Camera-type eye (tissue), 1 donor: Measurements from ENCODE around the gene MYBL2. TPM values are rescaled to one million over a fixed set of nuclear protein-coding genes. Genes with fewer than 3 reads are reported as not detected.

Experiments
- total RNA-seq: library from RNA; depleted of rRNA; stranded (reverse); fragments of >200 nt; gene quantifications from one replicate; pipeline ENCODE4 v1.2.3, GENCODE V29; 2014

The MYBL2 gene
- total RNA-seq: 4.8 TPM

DNA sequence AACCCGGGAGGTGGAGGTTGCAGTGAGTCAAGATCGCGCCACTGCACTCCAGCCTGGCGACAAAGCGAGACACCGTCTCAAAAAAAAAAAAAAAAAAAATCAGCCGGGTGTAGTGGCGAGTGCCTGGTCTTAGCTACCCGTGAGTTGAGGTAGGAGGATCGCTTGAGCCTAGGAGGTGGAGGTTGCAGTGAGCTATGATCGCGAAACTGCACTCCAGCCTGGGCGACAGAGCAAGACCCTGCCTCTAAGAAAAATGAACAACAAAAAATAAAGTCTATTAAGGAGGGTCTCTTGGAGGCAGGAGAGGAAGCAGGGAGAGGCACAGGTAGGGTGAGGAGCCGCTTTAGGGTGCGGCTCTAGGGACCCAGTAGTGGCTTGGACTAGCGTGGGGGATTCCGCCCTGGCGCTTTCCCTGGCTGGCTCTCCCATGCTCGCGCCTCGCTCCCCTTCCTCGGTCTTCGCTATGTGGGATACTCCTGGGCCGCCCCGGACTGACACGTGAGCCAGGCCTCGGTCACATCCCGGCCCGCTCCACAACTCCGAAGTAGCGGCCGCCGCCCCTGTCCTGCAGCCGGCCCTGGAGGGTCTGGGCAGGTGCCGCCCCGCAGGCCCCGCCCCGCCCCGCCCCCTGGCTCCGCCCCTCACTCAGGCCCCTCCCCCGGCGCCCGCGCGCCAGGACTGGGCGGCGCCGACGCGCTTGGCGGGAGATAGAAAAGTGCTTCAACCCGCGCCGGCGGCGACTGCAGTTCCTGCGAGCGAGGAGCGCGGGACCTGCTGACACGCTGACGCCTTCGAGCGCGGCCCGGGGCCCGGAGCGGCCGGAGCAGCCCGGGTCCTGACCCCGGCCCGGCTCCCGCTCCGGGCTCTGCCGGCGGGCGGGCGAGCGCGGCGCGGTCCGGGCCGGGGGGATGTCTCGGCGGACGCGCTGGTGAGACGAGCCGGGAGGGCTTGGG, at the start of gene MYBL2:
Gene MYBL2 (plus strand): TSS at position 739 of the 953 bp plus-strand sequence. CDS start 170 bp downstream, at position 909.

DNA sequence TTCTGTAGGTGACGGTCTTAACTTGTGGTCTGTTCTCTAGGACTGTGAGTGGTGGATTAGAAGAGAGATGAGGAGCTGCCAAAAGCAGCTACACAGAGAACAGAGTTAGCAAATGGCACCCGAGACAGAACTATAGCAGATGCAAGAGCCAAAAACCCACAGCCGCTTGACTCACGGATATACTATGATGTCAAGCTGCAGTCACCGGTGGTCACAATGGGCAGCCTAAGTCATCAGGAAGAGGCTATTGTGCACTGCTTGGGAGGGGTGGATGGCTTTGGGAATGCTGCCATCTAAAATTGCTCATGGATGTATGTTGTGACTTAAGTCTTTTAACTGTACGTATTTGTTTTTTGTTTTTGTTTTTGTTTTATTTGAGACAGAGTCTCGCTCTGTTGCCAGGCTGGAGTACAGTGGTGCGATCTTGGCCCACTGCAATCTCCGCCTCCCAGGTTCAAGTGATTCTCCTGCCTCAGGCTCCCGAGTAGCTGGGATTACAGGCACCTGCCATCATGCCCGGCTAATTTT, 60.0 kb downstream of the MYBL2 start, which contains the start of gene GTSF1L:
Gene GTSF1L (minus strand): TSS at position 192 of the 528 bp plus-strand sequence. CDS start 308 bp downstream, outside the sequence.

Other genes starting within 250 kb of the MYBL2 start
- gene SRSF6, start 209.2 kb upstream of the MYBL2 start, total RNA-seq: 156 TPM
- gene L3MBTL1, start 159.4 kb upstream of the MYBL2 start, total RNA-seq: 34.6 TPM
- gene SGK2, start 108.1 kb upstream of the MYBL2 start, total RNA-seq: 3.0 TPM
- 38.3 TPM for gene IFT52, start 76.2 kb upstream of the MYBL2 start, total RNA-seq
- gene GTSF1L, start 59.9 kb downstream of the MYBL2 start, total RNA-seq: not detected
- gene TOX2, start 247.7 kb downstream of the MYBL2 start, total RNA-seq: 3.3 TPM